SHP77 (cell line): ENCODE data around the gene WDR20.
A peak's percentile ranks its signal among the peaks of the same experiment; 100 is the strongest.
"Not testable (repeated sequence)": the region's sequence is repeated elsewhere in the genome, so short reads cannot be mapped to it uniquely, and the experiment has no call there.

ENCODE experiments used
- DNase-seq, 2 experiments: peaks; one replicate each; lab custom pipeline; 2025; lab: John Stamatoyannopoulos, UW

The WDR20 gene

GRCh38 chr14:102171173-102172020 is 31.7 kb downstream of the WDR20 start:
- no peak for DNase-seq

- DNase-seq = not testable (repeated sequence)
Observed at GRCh38 chr14:102172021-102172272, 32.2 kb downstream of the WDR20 start.

GRCh38 chr14:102172721-102173120 is 33.0 kb downstream of the WDR20 start:
- not testable (repeated sequence) for DNase-seq

GRCh38 chr14:102177161-102177560 is 37.5 kb downstream of the WDR20 start:
- DNase-seq = no peak

GRCh38 chr14:102178806-102179205 is 39.1 kb downstream of the WDR20 start:
- DNase-seq = no peak

GRCh38 chr14:102180248-102180998 is 40.7 kb downstream of the WDR20 start:
- DNase-seq = no peak

- DNase-seq = no peak
Observed at GRCh38 chr14:102181187-102181586, 41.5 kb downstream of the WDR20 start.

- no peak for DNase-seq
Observed at GRCh38 chr14:102182190-102182589, 42.5 kb downstream of the WDR20 start.

GRCh38 chr14:102182936-102183619 is 43.4 kb downstream of the WDR20 start:
- no peak for DNase-seq

GRCh38 chr14:102183886-102184285 is 44.2 kb downstream of the WDR20 start:
- DNase-seq = no peak

- no peak for DNase-seq
Observed at GRCh38 chr14:102184316-102185035, 44.8 kb downstream of the WDR20 start.

GRCh38 chr14:102185360-102185759 is 45.7 kb downstream of the WDR20 start:
- DNase-seq = peak; percentile 11 to 41

GRCh38 chr14:102187044-102187443 is 47.3 kb downstream of the WDR20 start:
- DNase-seq = no peak

GRCh38 chr14:102187568-102188001 is 47.9 kb downstream of the WDR20 start:
- no peak for DNase-seq

- DNase-seq = no peak
Observed at GRCh38 chr14:102188187-102188586, 48.5 kb downstream of the WDR20 start.

- DNase-seq = no peak
Observed at GRCh38 chr14:102189874-102190273, 50.2 kb downstream of the WDR20 start.

GRCh38 chr14:102192840-102193502 is 53.3 kb downstream of the WDR20 start:
- DNase-seq = no peak

GRCh38 chr14:102194856-102195255 is 55.2 kb downstream of the WDR20 start:
- DNase-seq = no peak

- no peak for DNase-seq
Observed at GRCh38 chr14:102195446-102195845, 55.7 kb downstream of the WDR20 start.

GRCh38 chr14:102196039-102196901 is 56.6 kb downstream of the WDR20 start:
- no peak for DNase-seq

- no peak for DNase-seq
Observed at GRCh38 chr14:102196902-102197230, 57.2 kb downstream of the WDR20 start.
